GM10847 (cell line): ENCODE measurements around the gene CDC42EP3.
A peak's percentile ranks its signal among the peaks of the same experiment; 100 is the strongest.

Experiments
- POLR2A ChIP-seq: IDR thresholded peaks from 2 replicates; pipeline ENCODE4 v1.6.1; 2011; ENCODE audit not compliant: insufficient read length; ENCODE audit errors: extremely low read depth

CDC42EP3 gene

GRCh38 chr2:37653805-37654378 is 17.6 kb downstream of the CDC42EP3 start:
- TF ChIP-seq POLR2A: peak; percentile 64

GRCh38 chr2:37653093-37653492 is 18.3 kb downstream of the CDC42EP3 start:
- no peak for TF ChIP-seq POLR2A

- no peak for TF ChIP-seq POLR2A
These were observed 19.2 kb downstream of the CDC42EP3 start for GRCh38 chr2:37652199-37652640.

GRCh38 chr2:37650548-37651093 is 20.8 kb downstream of the CDC42EP3 start:
- no peak for TF ChIP-seq POLR2A

- TF ChIP-seq POLR2A: no peak
These were observed 21.9 kb downstream of the CDC42EP3 start for GRCh38 chr2:37649518-37649917.

GRCh38 chr2:37648331-37649011 is 23.0 kb downstream of the CDC42EP3 start:
- no peak for TF ChIP-seq POLR2A

GRCh38 chr2:37647971-37648330 is 23.5 kb downstream of the CDC42EP3 start:
- TF ChIP-seq POLR2A: no peak

- TF ChIP-seq POLR2A: no peak
These were observed 25.6 kb downstream of the CDC42EP3 start for GRCh38 chr2:37645836-37646235.

GRCh38 chr2:37645362-37645761 is 26.1 kb downstream of the CDC42EP3 start:
- no peak for TF ChIP-seq POLR2A

- TF ChIP-seq POLR2A: no peak
These were observed 27.3 kb downstream of the CDC42EP3 start for GRCh38 chr2:37644191-37644590.

- no peak for TF ChIP-seq POLR2A
These were observed 27.7 kb downstream of the CDC42EP3 start for GRCh38 chr2:37643730-37644078.

GRCh38 chr2:37642907-37643729 is 28.3 kb downstream of the CDC42EP3 start:
- TF ChIP-seq POLR2A: no peak

GRCh38 chr2:37641582-37642171 is 29.8 kb downstream of the CDC42EP3 start:
- TF ChIP-seq POLR2A: no peak

- no peak for TF ChIP-seq POLR2A
These were observed 31.8 kb downstream of the CDC42EP3 start for GRCh38 chr2:37639631-37640030.

- TF ChIP-seq POLR2A: no peak
These were observed 32.5 kb downstream of the CDC42EP3 start for GRCh38 chr2:37638973-37639372.
